H1 (cell line): ENCODE data around the gene TMEM225. TPM values are rescaled to one million over a fixed set of nuclear protein-coding genes. Genes with fewer than 3 reads are reported as not detected.

Experiments
- CTCF ChIA-PET: fragments of 300-600 bp; sonication (Branson Sonifier 250); formaldehyde crosslinking; loops from one replicate; lab custom pipeline; 2021; ENCODE audit not compliant: partially characterized antibody; lab: Charles Lee
- POLR2A ChIA-PET: fragments of 300-600 bp; sonication (Branson Sonifier 250); formaldehyde crosslinking; loops from one replicate; lab custom pipeline; 2021; ENCODE audit warnings: inconsistent platforms; ENCODE audit not compliant: partially characterized antibody; lab: Charles Lee
- DNase-seq, 2 experiments: peaks; one replicate each; pipeline versions ENCODE4 v3.0.0 to v3.0.0-alpha.2; 2010 to 2022; ENCODE audit warnings: low spot score in 2 of 2, low read depth in 1 of 2, mixed read lengths in 1 of 2
- FAIRE-seq: peaks from 2 replicates; lab custom pipeline; 2011; peaks lifted over from hg19 to GRCh38; lab: Jason Lieb, UNC
- H2AFZ ChIP-seq: 2 replicates; pipeline ENCODE4 v1.8.1; 2012; ENCODE audit warnings: low read length, inconsistent platforms
- H2AK5ac ChIP-seq: 2 replicates; pipeline ENCODE4 v1.6.1; 2013; ENCODE audit warnings: low read depth, low read length
- H2BK120ac ChIP-seq: replicated peaks from 2 replicates; pipeline ENCODE3; 2013; ENCODE audit warnings: low read depth, low read length, inconsistent platforms
- H2BK12ac ChIP-seq: 2 replicates; pipeline ENCODE4 v1.6.1; 2013; ENCODE audit warnings: low read depth, low read length
- H2BK15ac ChIP-seq: 2 replicates; pipeline ENCODE4 v1.6.1; 2013; ENCODE audit warnings: low read length
- H2BK20ac ChIP-seq: 2 replicates; pipeline ENCODE4 v1.6.1; 2013; ENCODE audit warnings: low read length
- H2BK5ac ChIP-seq: 2 replicates; pipeline ENCODE4 v1.6.1; 2013; ENCODE audit warnings: low read depth, low read length
- H3K14ac ChIP-seq: 2 replicates; pipeline ENCODE4 v1.6.1; 2013; ENCODE audit warnings: inconsistent platforms; ENCODE audit not compliant: insufficient read length
- H3K18ac ChIP-seq: 2 replicates; pipeline ENCODE4 v1.6.1; 2013; ENCODE audit warnings: low read length; ENCODE audit errors: extremely low read depth
- H3K23ac ChIP-seq: 2 replicates; pipeline ENCODE4 v1.6.1; 2013; ENCODE audit warnings: inconsistent platforms; ENCODE audit not compliant: insufficient read length
- H3K23me2 ChIP-seq: 2 replicates; pipeline ENCODE4 v1.6.1; 2013; ENCODE audit warnings: low read depth, low read length
- H3K27ac ChIP-seq: 2 replicates; pipeline ENCODE4 v1.6.1; 2011; ENCODE audit warnings: low read depth, low read length, inconsistent platforms
- H3K27me3 ChIP-seq, 4 experiments: replicated peaks in 1 of 4; 1 replicate in 1 of 4; 2 replicates in 3 of 4; pipeline versions ENCODE4 v1.6.1 to v1.8.1; 2011 to 2013; ENCODE audit warnings: low read length in 3 of 4, mild to moderate bottlenecking in 3 of 4, inconsistent platforms in 2 of 4, mixed read lengths in 2 of 4, moderate library complexity in 1 of 4; ENCODE audit not compliant: control insufficient read depth in 3 of 4, insufficient read depth in 3 of 4; ENCODE audit errors: extremely low read depth in 1 of 4
- H3K36me3 ChIP-seq, 4 experiments: 2 replicates each; pipeline versions ENCODE4 v1.6.1 to v1.8.1; 2011 to 2013; ENCODE audit warnings: mild to moderate bottlenecking in 4 of 4, low read length in 3 of 4, moderate library complexity in 2 of 4, control low read depth in 1 of 4, inconsistent platforms in 1 of 4; ENCODE audit not compliant: insufficient read depth in 4 of 4, control insufficient read depth in 2 of 4
- H3K4ac ChIP-seq: replicated peaks from 2 replicates; pipeline ENCODE3; 2013; ENCODE audit warnings: low read length, low read depth, mixed read lengths, inconsistent platforms; ENCODE audit not compliant: insufficient read length
- H3K4me1 ChIP-seq, 4 experiments: replicated peaks in 1 of 4; 1 replicate in 1 of 4; 2 replicates in 3 of 4; pipeline versions ENCODE4 v1.6.1 to v1.8.1; 2011 to 2013; ENCODE audit warnings: low read length in 3 of 4, inconsistent platforms in 2 of 4, mixed read lengths in 1 of 4; ENCODE audit not compliant: insufficient read depth in 4 of 4, control insufficient read depth in 3 of 4
- H3K4me2 ChIP-seq, 2 experiments: 2 replicates each; pipeline versions ENCODE4 v1.6.1 to v1.8.1; 2011 to 2013; ENCODE audit warnings: low read depth in 2 of 2, low read length in 2 of 2, control low read depth in 1 of 2, inconsistent platforms in 1 of 2, mild to moderate bottlenecking in 1 of 2; ENCODE audit not compliant: insufficient read depth in 1 of 2
- H3K4me3 ChIP-seq, 4 experiments: fragments of 200-600, 300-600 bp in 1 of 4; sonication (generic), shearing (Covaris generic), sonication (Bioruptor Twin) in 1 of 4; 2 replicates each; pipeline versions ENCODE4 v1.5.1 to v1.8.1; 2011 to 2016; ENCODE audit warnings: low read length in 4 of 4, low read depth in 3 of 4, control low read depth in 2 of 4, inconsistent platforms in 2 of 4, mild to moderate bottlenecking in 2 of 4, mixed read lengths in 1 of 4, moderate library complexity in 1 of 4; ENCODE audit not compliant: insufficient read depth in 2 of 4; ENCODE audit errors: extremely low read depth in 1 of 4
- H3K56ac ChIP-seq: replicated peaks from 2 replicates; pipeline ENCODE3; 2013; ENCODE audit warnings: low read depth, mild to moderate bottlenecking, mixed read lengths, low read length, inconsistent platforms; ENCODE audit not compliant: insufficient read length
- H3K79me1 ChIP-seq: 2 replicates; pipeline ENCODE4 v1.6.1; 2013; ENCODE audit warnings: low read depth, low read length, control low read depth
- H3K79me2 ChIP-seq, 2 experiments: 2 replicates each; pipeline versions ENCODE4 v1.6.1 to v1.8.1; 2012 to 2013; ENCODE audit warnings: low read length in 2 of 2, mild to moderate bottlenecking in 2 of 2, inconsistent platforms in 1 of 2; ENCODE audit not compliant: insufficient read depth in 2 of 2, control insufficient read depth in 1 of 2
- H3K9ac ChIP-seq, 4 experiments: replicated peaks in 1 of 4; 1 replicate in 1 of 4; 2 replicates in 3 of 4; pipeline versions ENCODE4 v1.6.1 to v1.8.1; 2011 to 2013; ENCODE audit warnings: low read depth in 3 of 4, low read length in 3 of 4, control low read depth in 2 of 4, mild to moderate bottlenecking in 2 of 4, moderate library complexity in 2 of 4, inconsistent platforms in 1 of 4; ENCODE audit errors: extremely low read depth in 1 of 4
- H3K9me3 ChIP-seq, 2 experiments: 2 replicates each; pipeline versions ENCODE4 v1.6.1 to v1.8.1; 2012 to 2013; ENCODE audit warnings: mild to moderate bottlenecking in 2 of 2, moderate library complexity in 2 of 2, control low read depth in 1 of 2, inconsistent platforms in 1 of 2, low read depth in 1 of 2, low read length in 1 of 2, mixed read lengths in 1 of 2; ENCODE audit not compliant: insufficient read depth in 2 of 2
- H4K20me1 ChIP-seq, 2 experiments: replicated peaks in 1 of 2; 2 replicates each; pipeline versions ENCODE3 to v1.8.1; 2011 to 2013; ENCODE audit warnings: inconsistent platforms in 2 of 2, low read length in 2 of 2, mild to moderate bottlenecking in 1 of 2; ENCODE audit not compliant: insufficient read depth in 2 of 2, control insufficient read depth in 1 of 2
- H4K5ac ChIP-seq: 2 replicates; pipeline ENCODE4 v1.6.1; 2013; ENCODE audit warnings: low read length, low read depth, mixed read lengths, inconsistent platforms; ENCODE audit not compliant: insufficient read length
- H4K8ac ChIP-seq: 2 replicates; pipeline ENCODE4 v1.8.0; 2013; ENCODE audit warnings: mild to moderate bottlenecking, moderate library complexity, low read length, inconsistent platforms; ENCODE audit not compliant: insufficient read depth; ENCODE audit errors: extremely low read depth
- H4K91ac ChIP-seq: replicated peaks from 2 replicates; pipeline ENCODE3; 2013; ENCODE audit warnings: low read length, mixed read lengths, inconsistent platforms; ENCODE audit not compliant: insufficient read length
- POLR2A ChIP-seq, 2 experiments: IDR thresholded peaks; 1 replicate in 1 of 2; 2 replicates in 1 of 2; pipeline ENCODE4 v1.6.1; 2011; ENCODE audit warnings: low read depth in 2 of 2, low read length in 2 of 2, mild to moderate bottlenecking in 2 of 2; ENCODE audit errors: control extremely low read depth in 1 of 2
- POU5F1 ChIP-seq: IDR thresholded peaks from 2 replicates; pipeline ENCODE4 v1.6.1; 2011; ENCODE audit warnings: low read depth, mild to moderate bottlenecking, low read length, moderate library complexity
- RAD21 ChIP-seq, 2 experiments: IDR thresholded peaks in 1 of 2; conservative IDR thresholded peaks in 1 of 2; 2 replicates each; pipeline ENCODE4 v1.6.1; 2011; ENCODE audit warnings: low read depth in 2 of 2, low read length in 2 of 2, improper control_type of control experiment in 1 of 2, inconsistent platforms in 1 of 2, mild to moderate bottlenecking in 1 of 2, moderate library complexity in 1 of 2
- RBBP5 ChIP-seq: IDR thresholded peaks from 2 replicates; pipeline ENCODE4 v1.7.1; 2012; ENCODE audit warnings: low read depth, mild to moderate bottlenecking, inconsistent platforms, low read length, moderate library complexity, borderline replicate concordance
- WGBS, 2 experiments: shearing (Covaris generic) in 1 of 2; methylation state at CpG; one replicate each; pipeline versions ENCODE4 v1.1.6 to v1.1.7; 2013 to 2015; ENCODE audit warnings: low lambda C conversion rate in 2 of 2, mixed read lengths in 2 of 2, inconsistent platforms in 1 of 2, low coverage in 1 of 2, missing lambda C conversion rate in 1 of 2; ENCODE audit not compliant: insufficient replicate concordance in 2 of 2, insufficient coverage in 1 of 2, insufficient read length in 1 of 2; ENCODE audit errors: extremely low coverage in 1 of 2, missing lambda C conversion rate in 1 of 2; 5-methylcytosine and 5-hydroxymethylcytosine counted together
- polyA plus RNA-seq, 7 experiments: library from polyadenylated mRNA; depleted of rRNA in 3 of 7; stranded (reverse) in 5 of 7; unstranded in 2 of 7; fragments of >200 nt in 5 of 7; fragments of 200-250 nt in 2 of 7; gene quantifications; 1 replicate in 5 of 7; 2 replicates in 1 of 7; 4 replicates in 1 of 7; pipeline versions ENCODE4 v1.2.1 to v1.2.3, GENCODE V29; 2011 to 2013; ENCODE audit warnings: missing spikeins in 2 of 7, mixed read lengths in 2 of 7
- total RNA-seq: library from RNA; stranded (reverse); fragmentation: NEBNext Ultra II Directional; extraction: Animal tissue kit (Norgen Biotek cat#: 25700); gene quantifications from 2 replicates; pipeline ENCODE4 v1.2.1, GENCODE V29; 2021
- TF ChIP-seq, protein P1 (sequence below): IDR thresholded peaks from 2 replicates; pipeline ENCODE4 v1.6.1; 2011; ENCODE audit warnings: low read depth, mild to moderate bottlenecking, low read length; ENCODE audit not compliant: insufficient read depth
- TF ChIP-seq, protein P2 (sequence below), 3 experiments: IDR thresholded peaks; 1 replicate in 2 of 3; 2 replicates in 1 of 3; pipeline versions ENCODE4 v1.5.1 to v1.6.1; 2011; ENCODE audit warnings: low read length in 3 of 3, mild to moderate bottlenecking in 3 of 3, inconsistent platforms in 2 of 3, low read depth in 1 of 3, moderate library complexity in 1 of 3; ENCODE audit not compliant: insufficient read depth in 1 of 3; ENCODE audit errors: control extremely low read depth in 1 of 3
- TF ChIP-seq, protein P3 (sequence below): IDR thresholded peaks from 2 replicates; pipeline ENCODE4 v1.6.1; 2012; ENCODE audit warnings: inconsistent platforms
- TF ChIP-seq, protein P4 (sequence below): IDR thresholded peaks from 2 replicates; pipeline ENCODE4 v1.6.1; 2012; ENCODE audit warnings: inconsistent platforms

The TMEM225 gene
- total and polyA plus RNA-seq, 2 of the 8 experiments (the other 6 are each of a cell fraction or from before 2014, with no cell fraction given) = not detected

DNA sequence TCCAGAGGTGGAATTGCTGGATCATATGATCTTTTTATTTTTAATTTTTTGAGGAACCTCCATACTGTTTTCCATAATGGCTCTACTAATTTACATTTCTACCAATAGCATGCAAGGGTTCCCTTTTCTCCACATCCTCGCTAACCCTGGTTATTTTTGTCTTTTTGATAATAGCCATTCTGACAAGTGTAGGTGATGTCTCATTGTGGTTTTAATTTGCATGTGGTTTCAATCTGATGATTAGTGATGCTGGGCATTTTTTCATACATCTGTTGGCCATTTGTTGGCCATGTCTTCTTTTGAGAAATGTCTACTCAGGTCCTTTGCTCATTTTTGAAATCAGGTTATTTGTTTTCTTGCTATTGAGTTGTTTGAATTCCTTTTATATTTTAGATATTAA is 38.6 kb upstream of the TMEM225 start:
- H3K79me1 ChIP-seq = no peaks in the 10 kb centered on the region
- no peak for TF ChIP-seq RBBP5
- TF ChIP-seq, protein P1, sequence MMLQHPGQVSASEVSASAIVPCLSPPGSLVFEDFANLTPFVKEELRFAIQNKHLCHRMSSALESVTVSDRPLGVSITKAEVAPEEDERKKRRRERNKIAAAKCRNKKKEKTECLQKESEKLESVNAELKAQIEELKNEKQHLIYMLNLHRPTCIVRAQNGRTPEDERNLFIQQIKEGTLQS = no peak
- TF ChIP-seq, protein P2, sequence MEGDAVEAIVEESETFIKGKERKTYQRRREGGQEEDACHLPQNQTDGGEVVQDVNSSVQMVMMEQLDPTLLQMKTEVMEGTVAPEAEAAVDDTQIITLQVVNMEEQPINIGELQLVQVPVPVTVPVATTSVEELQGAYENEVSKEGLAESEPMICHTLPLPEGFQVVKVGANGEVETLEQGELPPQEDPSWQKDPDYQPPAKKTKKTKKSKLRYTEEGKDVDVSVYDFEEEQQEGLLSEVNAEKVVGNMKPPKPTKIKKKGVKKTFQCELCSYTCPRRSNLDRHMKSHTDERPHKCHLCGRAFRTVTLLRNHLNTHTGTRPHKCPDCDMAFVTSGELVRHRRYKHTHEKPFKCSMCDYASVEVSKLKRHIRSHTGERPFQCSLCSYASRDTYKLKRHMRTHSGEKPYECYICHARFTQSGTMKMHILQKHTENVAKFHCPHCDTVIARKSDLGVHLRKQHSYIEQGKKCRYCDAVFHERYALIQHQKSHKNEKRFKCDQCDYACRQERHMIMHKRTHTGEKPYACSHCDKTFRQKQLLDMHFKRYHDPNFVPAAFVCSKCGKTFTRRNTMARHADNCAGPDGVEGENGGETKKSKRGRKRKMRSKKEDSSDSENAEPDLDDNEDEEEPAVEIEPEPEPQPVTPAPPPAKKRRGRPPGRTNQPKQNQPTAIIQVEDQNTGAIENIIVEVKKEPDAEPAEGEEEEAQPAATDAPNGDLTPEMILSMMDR (IDR thresholded peaks at IDR 0.05; ENCODE audit: control extremely low read depth in 1 of 3, insufficient read depth in 1 of 3, low read depth in 1 of 3, low read length in 3 of 3) = no peak
- TF ChIP-seq POU5F1 = no peak
- TF ChIP-seq RAD21 (IDR thresholded peaks at IDR 0.05 in 1 of 2, conservative IDR thresholded peaks at IDR 0.05 in 1 of 2; ENCODE audit: low read depth in 2 of 2, low read length in 2 of 2) = no peak
- no peak for TF ChIP-seq POLR2A (IDR thresholded peaks at IDR 0.05; ENCODE audit: control extremely low read depth in 1 of 2, low read depth in 2 of 2, low read length in 2 of 2)
- TF ChIP-seq, protein P3, sequence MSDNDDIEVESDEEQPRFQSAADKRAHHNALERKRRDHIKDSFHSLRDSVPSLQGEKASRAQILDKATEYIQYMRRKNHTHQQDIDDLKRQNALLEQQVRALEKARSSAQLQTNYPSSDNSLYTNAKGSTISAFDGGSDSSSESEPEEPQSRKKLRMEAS = no peak
- TF ChIP-seq, protein P4, sequence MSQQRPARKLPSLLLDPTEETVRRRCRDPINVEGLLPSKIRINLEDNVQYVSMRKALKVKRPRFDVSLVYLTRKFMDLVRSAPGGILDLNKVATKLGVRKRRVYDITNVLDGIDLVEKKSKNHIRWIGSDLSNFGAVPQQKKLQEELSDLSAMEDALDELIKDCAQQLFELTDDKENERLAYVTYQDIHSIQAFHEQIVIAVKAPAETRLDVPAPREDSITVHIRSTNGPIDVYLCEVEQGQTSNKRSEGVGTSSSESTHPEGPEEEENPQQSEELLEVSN = no peak

More for the DNA sequence above, 38.6 kb upstream of the TMEM225 start:
- Histone ChIP-seq H4K91ac (no peak overlapping the region), H3K4me3 (no peak overlapping the region), H2BK15ac (no peak overlapping the region), H3K4me1 (no peaks in the 10 kb centered on the region), H3K9me3 (no peaks in the 10 kb centered on the region), H4K20me1 (no peaks in the 10 kb centered on the region), H3K56ac (no peak overlapping the region), H2BK120ac (no peak overlapping the region), H2AK5ac (no peak overlapping the region), H3K14ac (no peak overlapping the region), H2BK20ac (no peak overlapping the region), H2BK12ac (no peak overlapping the region), H4K8ac (no peak overlapping the region), H3K18ac (no peak overlapping the region), H3K36me3 (no peaks in the 10 kb centered on the region), H3K27ac (no peak overlapping the region), H3K23me2 (no peaks in the 10 kb centered on the region), H3K27me3 (no peaks in the 10 kb centered on the region), H3K79me2 (no peaks in the 10 kb centered on the region), H2BK5ac (no peak overlapping the region), H3K9ac (no peak overlapping the region), H3K4ac (no peak overlapping the region), H2AFZ (no peak overlapping the region), H4K5ac (no peak overlapping the region), H3K23ac (no peak overlapping the region), H3K4me2 (no peak overlapping the region)
- DNase-seq (no peak), FAIRE-seq (no peak)
- POLR2A ChIA-PET = no interaction called here
- CTCF ChIA-PET = no interaction called here
- 83% methylated on average over 1 of the region's 1 CpG; no CpG with 5 or more reads in 1 of the 2 experiments for WGBS, 2 experiments
